K562 (cell line): ENCODE data around the gene NTM. TPM values are rescaled to one million over a fixed set of nuclear protein-coding genes. Genes with fewer than 3 reads are reported as not detected.
A peak's percentile ranks its signal among the peaks of the same experiment; 100 is the strongest.

Source experiments
- ATAC-seq: fragments of 200-7000 bp; cut with Tn5 transposase; 3 replicates; pipeline ENCODE4 v1.9.1; 2020; ENCODE audit warnings: moderate library complexity
- BruUV-seq: library from RNA; stranded (reverse); fragments of 400-500 nt; replicated peaks from 2 replicates; lab custom pipeline; 2021; lab: Mats Ljungman, UMichigan
- CTCF ChIA-PET: fragments of 300-600 bp; formaldehyde crosslinking; extraction: SDS; loops from one replicate; lab custom pipeline; 2021; ENCODE audit warnings: low intra/inter-chr PET ratio; lab: Yijun Ruan, JAX
- POLR2A ChIA-PET: fragments of 300-600, 350-650 bp; sonication (Branson Sonifier 250); formaldehyde crosslinking; extraction: SDS; loops from one replicate; lab custom pipeline; 2021; ENCODE audit warnings: antibody characterized with exemption, inconsistent platforms; lab: Yijun Ruan, JAX
- DNase-seq, 4 experiments: peaks; one replicate each; pipeline versions ENCODE4 v3.0.0 to v3.0.0-alpha.2; 2011 to 2018; ENCODE audit warnings: low spot score in 3 of 4, mixed read lengths in 3 of 4; ENCODE audit errors: extremely low read depth in 1 of 4
- FAIRE-seq: peaks from 2 replicates; lab custom pipeline; 2011; peaks lifted over from hg19 to GRCh38; lab: Jason Lieb, UNC
- H2AFZ ChIP-seq: 2 replicates; pipeline ENCODE4 v1.6.0; 2011; ENCODE audit warnings: low read depth, low read length, control low read depth, inconsistent platforms
- H3K27ac ChIP-seq: fragments of 200-600 bp; 3 replicates; pipeline ENCODE4 v1.8.0; 2011; ENCODE audit warnings: low read depth, mild to moderate bottlenecking, control low read depth, inconsistent platforms, low read length, moderate library complexity, mixed read lengths; ENCODE audit errors: extremely low read depth
- H3K27me3 ChIP-seq, 2 experiments: fragments of 300-600 bp in 1 of 2; 2 replicates in 1 of 2; 3 replicates in 1 of 2; pipeline versions ENCODE4 v1.6.0 to v1.8.0; 2011; ENCODE audit warnings: inconsistent platforms in 2 of 2, low read length in 2 of 2, mild to moderate bottlenecking in 1 of 2, mixed read lengths in 1 of 2, moderate library complexity in 1 of 2; ENCODE audit not compliant: control insufficient read depth in 2 of 2, insufficient read depth in 2 of 2
- H3K36me3 ChIP-seq: fragments of 300-600 bp; 3 replicates; pipeline ENCODE4 v1.8.0; 2011; ENCODE audit warnings: mild to moderate bottlenecking, low read length, inconsistent platforms; ENCODE audit not compliant: control insufficient read depth, insufficient read depth
- H3K4me1 ChIP-seq, 2 experiments: fragments of 200-600 bp in 1 of 2; replicated peaks in 1 of 2; 2 replicates in 1 of 2; 3 replicates in 1 of 2; pipeline versions ENCODE4 v1.5.1 to v1.8.0; 2011; ENCODE audit warnings: inconsistent platforms in 2 of 2, low read length in 2 of 2, mild to moderate bottlenecking in 1 of 2, mixed read lengths in 1 of 2, moderate library complexity in 1 of 2; ENCODE audit not compliant: control insufficient read depth in 2 of 2, insufficient read depth in 2 of 2
- H3K4me2 ChIP-seq: 2 replicates; pipeline ENCODE4 v1.6.1; 2011; ENCODE audit warnings: low read length, control low read depth, inconsistent platforms, mixed read lengths; ENCODE audit not compliant: insufficient read depth
- H3K4me3 ChIP-seq: fragments of 200-600 bp; sonication (generic), shearing (Covaris generic); 2 replicates; pipeline ENCODE4 v1.5.1; 2016; ENCODE audit warnings: control low read depth, inconsistent platforms
- H3K79me2 ChIP-seq: fragments of 200-600 bp; 3 replicates; pipeline ENCODE4 v1.8.0; 2011; ENCODE audit warnings: low read length, inconsistent platforms; ENCODE audit not compliant: control insufficient read depth, insufficient read depth
- H3K9ac ChIP-seq, 2 experiments: 2 replicates each; pipeline versions ENCODE4 v1.6.0 to v1.6.1; 2011; ENCODE audit warnings: low read depth in 2 of 2, low read length in 2 of 2, control low read depth in 1 of 2, inconsistent platforms in 1 of 2, mild to moderate bottlenecking in 1 of 2, mixed read lengths in 1 of 2; ENCODE audit not compliant: insufficient read depth in 1 of 2
- H3K9me1 ChIP-seq: one replicate; pipeline ENCODE4 v1.6.0; 2011; ENCODE audit warnings: inconsistent platforms, mild to moderate bottlenecking, low read length, moderate library complexity; ENCODE audit not compliant: control insufficient read depth, insufficient read depth
- H3K9me3 ChIP-seq: replicated peaks from 2 replicates; pipeline ENCODE4 v1.5.1; 2011; ENCODE audit warnings: low read depth, low read length, inconsistent platforms; ENCODE audit not compliant: control insufficient read depth, insufficient read depth
- H4K20me1 ChIP-seq: replicated peaks from 2 replicates; pipeline ENCODE4 v1.6.1; 2011; ENCODE audit warnings: low read length, inconsistent platforms, mixed read lengths; ENCODE audit not compliant: control insufficient read depth, insufficient read depth
- CHAMP1 ChIP-seq: fragments of 450-650 bp; IDR thresholded peaks from 2 replicates; pipeline ENCODE4 v1.6.1; 2016; ENCODE audit warnings: mild to moderate bottlenecking
- HDAC8 ChIP-seq: fragments of 450-650 bp; IDR thresholded peaks from 2 replicates; pipeline ENCODE4 v1.6.1; 2016; ENCODE audit warnings: mild to moderate bottlenecking, missing genetic modification characterization, moderate library complexity, missing compliant biosample characterization
- HNRNPUL1 ChIP-seq: fragments of 200-400 bp; formaldehyde crosslinking; IDR thresholded peaks from 2 replicates; pipeline ENCODE4 v1.6.1; 2017; ENCODE audit warnings: low read length
- JUN ChIP-seq, 2 experiments: sonication (generic) in 1 of 2; formaldehyde crosslinking in 1 of 2; IDR thresholded peaks; 2 replicates each; pipeline versions ENCODE4 v1.6.1 to v1.8.0; 2012 to 2022; ENCODE audit warnings: borderline replicate concordance in 2 of 2, mild to moderate bottlenecking in 2 of 2, improper control_type of control experiment in 1 of 2, low read depth in 1 of 2, low read length in 1 of 2, missing genetic modification reagents in 1 of 2
- KAT8 ChIP-seq: fragments of 450-650 bp; IDR thresholded peaks from 2 replicates; pipeline ENCODE4 v1.6.1; 2016; ENCODE audit warnings: low read depth, mild to moderate bottlenecking
- LARP7 ChIP-seq: fragments of 450-650 bp; IDR thresholded peaks from 2 replicates; pipeline ENCODE4 v1.6.1; 2016
- MCM2 ChIP-seq: fragments of 450-650 bp; IDR thresholded peaks from 2 replicates; pipeline ENCODE4 v1.6.1; 2017; ENCODE audit warnings: low read depth, mild to moderate bottlenecking
- PRPF4 ChIP-seq: fragments of 200-400 bp; formaldehyde crosslinking; IDR thresholded peaks from one replicate; pipeline ENCODE4 v1.6.1; 2017; ENCODE audit warnings: low read length, low read depth, mild to moderate bottlenecking; ENCODE audit not compliant: insufficient read depth, poor library complexity, severe bottlenecking
- RBM25 ChIP-seq: fragments of 200-400 bp; formaldehyde crosslinking; IDR thresholded peaks from 2 replicates; pipeline ENCODE4 v1.6.1; 2018; ENCODE audit warnings: low read length, low read depth, moderate library complexity; ENCODE audit not compliant: severe bottlenecking
- ZBTB34 ChIP-seq: fragments of 250-450 bp; sonication (Bioruptor Pico); IDR thresholded peaks from 2 replicates; pipeline ENCODE4 v1.8.0; 2021; ENCODE audit warnings: mild to moderate bottlenecking, moderate library complexity
- ZC3H11A ChIP-seq: IDR thresholded peaks from 2 replicates; pipeline ENCODE4 v1.6.1; 2012; ENCODE audit warnings: low read depth, low read length, improper control_type of control experiment
- ZNF232 ChIP-seq: sonication (generic); formaldehyde crosslinking; IDR thresholded peaks from 2 replicates; pipeline ENCODE4 v1.8.0; 2022; ENCODE audit warnings: mild to moderate bottlenecking, missing genetic modification reagents
- ZNF511 ChIP-seq: sonication (generic); formaldehyde crosslinking; IDR thresholded peaks from 2 replicates; pipeline ENCODE4 v1.8.0; 2022; ENCODE audit warnings: mild to moderate bottlenecking, missing genetic modification reagents
- WGBS: fragments of 100-300 bp; shearing (Covaris generic); methylation state at CpG from one replicate; pipeline ENCODE4 v1.1.6; 2016; ENCODE audit warnings: low coverage, mixed read lengths; ENCODE audit not compliant: insufficient coverage; ENCODE audit errors: missing lambda C conversion rate; 5-methylcytosine and 5-hydroxymethylcytosine counted together
- in situ Hi-C: fragments of 300-500 bp; cut with MboI; formaldehyde crosslinking; loops from 4 replicates; pipeline ENCODE4 v1.15.0; 2018; ENCODE audit warnings: inconsistent platforms, mixed read lengths
- intact Hi-C: fragments of 100-400 bp; cut with micrococcal nuclease; formaldehyde crosslinking; loops from 2 replicates; pipeline ENCODE4 v1.14.2; 2022
- polyA plus RNA-seq, 8 experiments: library from polyadenylated mRNA; depleted of rRNA in 4 of 8; stranded (reverse) in 5 of 8; unstranded in 3 of 8; fragments of >200 nt; fragmentation: Nextera tagmentation in 2 of 8; fragmentation: Illumina TruSeq in 1 of 8; extraction: Ambion mirVana in 2 of 8; extraction: Trizol in 1 of 8; gene quantifications; 2 replicates each; pipeline versions ENCODE4 v1.2.1 to v1.2.3, GENCODE V29; 2011 to 2014; ENCODE audit warnings: inconsistent platforms in 1 of 8, missing spikeins in 1 of 8
- total RNA-seq, 7 experiments: library from RNA; depleted of rRNA in 6 of 7; stranded (reverse); fragments of >200 nt in 6 of 7; fragmentation: Illumina TruSeq in 2 of 7; extraction: Trizol in 2 of 7; gene quantifications; 2 replicates each; pipeline versions ENCODE4 v1.2.1 to v1.2.3, GENCODE V29; 2011 to 2021; ENCODE audit warnings: low replicate concordance in 1 of 7

Gene NTM
- total and polyA plus RNA-seq, 9 of the 15 experiments (the other 6 are each of a cell fraction or from before 2014, with no cell fraction given), result not detected

- no peak overlapping the region for H3K4me2 ChIP-seq
- no TSS peak for BruUV-seq
- no peak for FAIRE-seq
These were observed 217.6 kb downstream of the NTM start for GRCh38 chr11:131588057-131588456.

GRCh38 chr11:131591051-131591461 lies 220.6 kb downstream of the NTM start:
- CTCF ChIA-PET, result no interaction called here
- 0% methylated on average over 7 of the region's 7 CpGs for WGBS
- in situ Hi-C loops, result no loop called here
- TF ChIP-seq HDAC8 (tag) (no peak), ZNF232 (CRISPR knock-in tag) (no peak), CHAMP1 (no peak), ZNF511 (CRISPR knock-in tag) (no peak), LARP7 (no peak), PRPF4 (no peak), ZC3H11A (no peak), ZBTB34 (CRISPR knock-in tag) (no peak), JUN (IDR thresholded peaks at IDR 0.05; ENCODE audit: borderline replicate concordance, low read depth, low read length) (no peak), JUN (CRISPR knock-in tag; IDR thresholded peaks at IDR 0.05; ENCODE audit: borderline replicate concordance) (no peak), HNRNPUL1 (no peak), MCM2 (no peak)

More at GRCh38 chr11:131588057-131588456, 217.6 kb downstream of the NTM start:
- no peaks in the 10 kb centered on the region for H4K20me1 ChIP-seq
- WGBS, result 0% methylated on average over 3 of the region's 3 CpGs
- H2AFZ ChIP-seq, result no peak overlapping the region
- H3K9me3 ChIP-seq, result no peaks in the 10 kb centered on the region
- intact Hi-C loops (no loop called here), in situ Hi-C loops (no loop called here)
- no peaks in the 10 kb centered on the region for H3K79me2 ChIP-seq
- DNase-seq, result no peak
- no peaks in the 10 kb centered on the region for H3K9me1 ChIP-seq
- CTCF ChIA-PET, result interaction anchor here (0.6 kb wide), 1 partner anchor 103 kb away, joined by 3 read pairs; no protein-coding TSS in a partner anchor
- no peak for ATAC-seq
- H3K36me3 ChIP-seq, result no peaks in the 10 kb centered on the region
- no peaks in the 10 kb centered on the region for H3K4me1 ChIP-seq
- H3K27ac ChIP-seq, result no peak overlapping the region
- TF ChIP-seq KAT8, result no peak
- peak; percentile 4 for TF ChIP-seq RBM25
- no peak overlapping the region for H3K4me3 ChIP-seq
- H3K27me3 ChIP-seq, result no peaks in the 10 kb centered on the region; a peak in 1 of 5 replicates
- no peak overlapping the region for H3K9ac ChIP-seq
- POLR2A ChIA-PET, result no interaction called here

More at GRCh38 chr11:131591051-131591461, 220.6 kb downstream of the NTM start:
- intact Hi-C loops, result no loop called here
- Histone ChIP-seq H3K79me2 (no peaks in the 10 kb centered on the region), H3K9me3 (no peaks in the 10 kb centered on the region), H3K4me3 (no peak overlapping the region), H2AFZ (no peak overlapping the region), H3K9ac (no peak overlapping the region), H3K36me3 (no peaks in the 10 kb centered on the region), H3K27me3 (no peaks in the 10 kb centered on the region), H3K4me1 (no peaks in the 10 kb centered on the region), H3K9me1 (no peaks in the 10 kb centered on the region), H3K27ac (no peak overlapping the region), H3K4me2 (no peak overlapping the region), H4K20me1 (no peaks in the 10 kb centered on the region)
- DNase-seq, result no peak
- POLR2A ChIA-PET, result interaction anchor here (0.6 to 1.2 kb wide), 3 partner anchors 10 to 1487 kb away, joined by 3 to 7 read pairs (median 3); no protein-coding TSS in a partner anchor
- BruUV-seq, result no TSS peak
- ATAC-seq, result no peak
- no peak for FAIRE-seq
